ENCODE results near the gene CBLL1. TPM values are rescaled to one million over a fixed set of nuclear protein-coding genes. Genes with fewer than 3 reads are reported as not detected.

Gene CBLL1
- total and polyA plus RNA-seq, 2 of the 4 experiments (the other 2 are of a cell fraction), result 15.6 to 19.0 TPM

DNA sequence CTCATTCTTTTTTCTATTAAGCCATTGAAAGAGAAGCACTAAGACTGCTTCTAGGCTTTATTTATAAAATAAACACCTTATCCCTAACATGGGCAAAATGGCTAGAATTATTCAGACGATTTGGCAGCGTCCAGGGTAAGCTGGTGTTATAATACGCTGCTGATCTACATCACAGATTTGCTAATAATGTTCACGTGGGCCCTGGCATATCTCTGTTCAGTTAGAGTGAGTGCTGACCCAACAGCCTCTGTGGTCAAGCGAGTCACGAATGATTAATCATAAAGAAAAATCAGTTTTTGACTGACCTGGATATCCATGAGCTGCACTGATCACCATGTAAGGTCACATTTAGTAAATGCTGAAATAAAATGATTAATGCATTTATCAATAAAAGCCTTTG is 28.4 kb upstream of the CBLL1 start:
- dilution Hi-C loops (cut with HindIII; ENCODE audit: low sequenced_read_pairs, unreplicated experiment) (loop anchor here (25.0 kb wide), 1 partner anchor 253 kb away; the partner anchor contains the start of gene GPR22), intact Hi-C loops (cut with micrococcal nuclease) (no loop called here), in situ Hi-C loops (cut with MboI; ENCODE audit: low sequenced_read_pairs) (no loop called here)
- H4K91ac ChIP-seq (ENCODE audit: insufficient read depth, low read depth, low read length), result no peak overlapping the region
- H3K9me3 ChIP-seq (ENCODE audit: control insufficient read depth, insufficient read depth, low read length), result no peaks in the 10 kb centered on the region
- no peak overlapping the region for H2BK20ac ChIP-seq (ENCODE audit: low read depth, low read length)
- H3K18ac ChIP-seq (ENCODE audit: low read depth, low read length), result no peak overlapping the region
- H3K23ac ChIP-seq (ENCODE audit: low read depth, low read length), result no peak overlapping the region
- H2AFZ ChIP-seq (replicated peaks; ENCODE audit: low read length, poor library complexity), result no peak overlapping the region
- H4K5ac ChIP-seq (ENCODE audit: low read depth, low read length), result no peak overlapping the region
- no peak overlapping the region for H3K4me2 ChIP-seq (ENCODE audit: low read depth, low read length)
- no peak overlapping the region for H2BK5ac ChIP-seq (ENCODE audit: low read depth, low read length, poor library complexity, severe bottlenecking)
- BruUV-seq (replicated peaks), result no TSS peak
- no peaks in the 10 kb centered on the region for H3K27me3 ChIP-seq (ENCODE audit: control insufficient read depth, insufficient read depth, low read length)
- no peak overlapping the region for H3K56ac ChIP-seq (ENCODE audit: extremely low read depth, insufficient read depth, low read length)
- no peak overlapping the region for H3K4me3 ChIP-seq (ENCODE audit: insufficient read depth, low read depth, low read length)
- no peak overlapping the region for H2BK120ac ChIP-seq (ENCODE audit: low read depth, low read length)
- H2AK9ac ChIP-seq (replicated peaks; ENCODE audit: low read depth, low read length, poor library complexity), result no peak overlapping the region
- H3K14ac ChIP-seq (replicated peaks; ENCODE audit: low read depth, low read length), result no peak overlapping the region
- H2BK15ac ChIP-seq (ENCODE audit: low read depth, low read length), result no peak overlapping the region
- no peaks in the 10 kb centered on the region for H4K20me1 ChIP-seq (ENCODE audit: insufficient read depth, low read length)
- H3K9ac ChIP-seq (ENCODE audit: low read depth, low read length), result no peak overlapping the region
- no CpG with 5 or more reads among the region's 6 CpGs for WGBS, 2 experiments (ENCODE audit: extremely low coverage in 2 of 2, insufficient read length in 1 of 2)
- no peak overlapping the region for H3K4ac ChIP-seq (ENCODE audit: low read depth, low read length)
- peak; percentile 57 for DNase-seq
- ATAC-seq (ENCODE audit: low read depth), result peak; percentile 27; the same call in 1 of the 2 replicates
- H4K8ac ChIP-seq (ENCODE audit: low read depth in 2 of 2, low read length in 2 of 2), result no peak overlapping the region
- no peaks in the 10 kb centered on the region for H3K36me3 ChIP-seq (ENCODE audit: control insufficient read depth, insufficient read depth, low read length)
- H3K27ac ChIP-seq (ENCODE audit: insufficient read depth, low read length), result no peak overlapping the region
- POLR2A ChIA-PET (ENCODE audit: unreplicated experiment), result no interaction called here
- H3K9me1 ChIP-seq (ENCODE audit: insufficient read depth, low read length), result no peaks in the 10 kb centered on the region
- H2AK5ac ChIP-seq (ENCODE audit: low read depth, low read length), result no peak overlapping the region
- CTCF ChIA-PET, result no interaction called here
- no peaks in the 10 kb centered on the region for H3K79me1 ChIP-seq (ENCODE audit: low read depth in 1 of 2, low read length in 2 of 2)
- H3K4me1 ChIP-seq (ENCODE audit: control insufficient read depth, insufficient read depth, low read length), result peaks cover 2% of the 10 kb centered on the region; the same call in 1 of the 2 replicates
- TF ChIP-seq BHLHE40 (IDR thresholded peaks at IDR 0.05; ENCODE audit: low read depth, low read length), result peak; percentile 21; the same call in 1 of the 2 replicates
- TF ChIP-seq, protein P1, sequence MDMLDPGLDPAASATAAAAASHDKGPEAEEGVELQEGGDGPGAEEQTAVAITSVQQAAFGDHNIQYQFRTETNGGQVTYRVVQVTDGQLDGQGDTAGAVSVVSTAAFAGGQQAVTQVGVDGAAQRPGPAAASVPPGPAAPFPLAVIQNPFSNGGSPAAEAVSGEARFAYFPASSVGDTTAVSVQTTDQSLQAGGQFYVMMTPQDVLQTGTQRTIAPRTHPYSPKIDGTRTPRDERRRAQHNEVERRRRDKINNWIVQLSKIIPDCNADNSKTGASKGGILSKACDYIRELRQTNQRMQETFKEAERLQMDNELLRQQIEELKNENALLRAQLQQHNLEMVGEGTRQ (IDR thresholded peaks at IDR 0.05; ENCODE audit: low read depth, low read length), result peak; percentile 72
- TF ChIP-seq CEBPB (IDR thresholded peaks at IDR 0.05; ENCODE audit: low read depth, low read length), result no peak

Data from IMR-90 (cell line).